T47D (cell line): ENCODE data around the gene WFDC8.

Source experiments
- DNase-seq, 2 experiments: peaks; one replicate each; pipeline versions ENCODE4 v3.0.0 to v3.0.0-alpha.2; 2011 to 2012; ENCODE audit warnings: low read depth in 1 of 2, low spot score in 1 of 2
- JUND ChIP-seq: IDR thresholded peaks from 2 replicates; pipeline ENCODE4 v1.6.1; 2012; ENCODE audit warnings: low read depth
- in situ Hi-C: cut with HindIII; loops from 2 replicates; pipeline ENCODE4 v1.10.0; 2016; ENCODE audit warnings: low sequenced_read_pairs, low pct_unique_long_range_greater_than_20kb

Gene WFDC8

GRCh38 chr20:45502561-45502960 lies 76.5 kb downstream of the WFDC8 start:
- in situ Hi-C loops: no loop called here
- no peak for DNase-seq
- no peak for TF ChIP-seq JUND
